Stimulated activated CD8-positive, alpha-beta memory T cell treated with anti-CD3 and anti-CD28 coated beads, Interleukin-15, amount 100 ng/mL, for 1 hour (primary cell): ENCODE measurements around the gene EP300.

Experiments used
- DNase-seq: peaks from one replicate; pipeline ENCODE4 v3.0.0-alpha.2; 2020; ENCODE audit warnings: low read depth

Gene EP300

GRCh38 chr22:41206719-41207118, 114.3 kb downstream of the EP300 start:
- DNase-seq: no peak

GRCh38 chr22:41215409-41215808, 123.0 kb downstream of the EP300 start:
- no peak for DNase-seq

- no peak for DNase-seq
Measured at GRCh38 chr22:41215926-41216325, 123.5 kb downstream of the EP300 start.

GRCh38 chr22:41216984-41217383, 124.6 kb downstream of the EP300 start:
- DNase-seq: no peak

GRCh38 chr22:41217553-41218157, 125.3 kb downstream of the EP300 start:
- no peak for DNase-seq

- DNase-seq: no peak
Measured at GRCh38 chr22:41222846-41223507, 130.6 kb downstream of the EP300 start.

GRCh38 chr22:41223535-41223934, 131.1 kb downstream of the EP300 start:
- no peak for DNase-seq

GRCh38 chr22:41226723-41227655, 134.6 kb downstream of the EP300 start:
- no peak for DNase-seq

- DNase-seq: no peak
Measured at GRCh38 chr22:41229215-41229614, 136.8 kb downstream of the EP300 start.
